Measurements from ENCODE around the gene NPHP1.

NPHP1 gene

GRCh38 chr2:110099471-110100225, 105.2 kb downstream of the NPHP1 start:
- no peak overlapping the region for H3K4me3 ChIP-seq (ENCODE audit: insufficient read depth, low read length, poor library complexity, severe bottlenecking)
- no peak overlapping the region for H2AFZ ChIP-seq (ENCODE audit: low read depth, low read length, severe bottlenecking)
- no peaks in the 10 kb centered on the region for H3K9me3 ChIP-seq (ENCODE audit: insufficient read depth, low read length)
- no peaks in the 10 kb centered on the region for H3K36me3 ChIP-seq (ENCODE audit: low read length)
- H3K79me2 ChIP-seq (ENCODE audit: insufficient read depth, low read length), result no peaks in the 10 kb centered on the region
- H3K9me2 ChIP-seq (replicated peaks; ENCODE audit: insufficient read depth, low read length), result no peaks in the 10 kb centered on the region
- H3K27ac ChIP-seq (ENCODE audit: low read depth, low read length), result no peak overlapping the region
- no peaks in the 10 kb centered on the region for H3K27me3 ChIP-seq (ENCODE audit: low read length)
- no peak for TF ChIP-seq CTCF (IDR thresholded peaks at IDR 0.05; ENCODE audit: insufficient read depth, low read length, poor library complexity, severe bottlenecking)
- no peak for TF ChIP-seq EZH2phosphoT487 (conservative IDR thresholded peaks at IDR 0.05; ENCODE audit: low read length)
- no peaks in the 10 kb centered on the region for H4K20me1 ChIP-seq (ENCODE audit: low read depth, low read length)
- no peaks in the 10 kb centered on the region for H3F3A ChIP-seq (ENCODE audit: insufficient read depth)
- H3K4me2 ChIP-seq (ENCODE audit: low read depth, low read length, poor library complexity, severe bottlenecking), result no peak overlapping the region
- H3K9ac ChIP-seq (ENCODE audit: low read length), result no peak overlapping the region

- H3K4me2 ChIP-seq (ENCODE audit: low read depth, low read length, poor library complexity, severe bottlenecking), result no peak overlapping the region
- H3K9me3 ChIP-seq (ENCODE audit: insufficient read depth, low read length), result no peaks in the 10 kb centered on the region
- H2AFZ ChIP-seq (ENCODE audit: low read depth, low read length, severe bottlenecking), result no peak overlapping the region
- H3K27ac ChIP-seq (ENCODE audit: low read depth, low read length), result no peak overlapping the region
- H3K27me3 ChIP-seq (ENCODE audit: low read length), result no peaks in the 10 kb centered on the region
- no peaks in the 10 kb centered on the region for H3K79me2 ChIP-seq (ENCODE audit: insufficient read depth, low read length)
- H3F3A ChIP-seq (ENCODE audit: insufficient read depth), result no peaks in the 10 kb centered on the region
- no peaks in the 10 kb centered on the region for H4K20me1 ChIP-seq (ENCODE audit: low read depth, low read length)
- H3K36me3 ChIP-seq (ENCODE audit: low read length), result no peaks in the 10 kb centered on the region
- H3K4me3 ChIP-seq (ENCODE audit: insufficient read depth, low read length, poor library complexity, severe bottlenecking), result no peak overlapping the region
- no peaks in the 10 kb centered on the region for H3K9me2 ChIP-seq (replicated peaks; ENCODE audit: insufficient read depth, low read length)
- TF ChIP-seq CTCF (IDR thresholded peaks at IDR 0.05; ENCODE audit: insufficient read depth, low read length, poor library complexity, severe bottlenecking) (no peak), EZH2phosphoT487 (conservative IDR thresholded peaks at IDR 0.05; ENCODE audit: low read length) (no peak)
- no peak overlapping the region for H3K9ac ChIP-seq (ENCODE audit: low read length)
These were observed 105.8 kb downstream of the NPHP1 start for GRCh38 chr2:110099038-110099425.

DNA sequence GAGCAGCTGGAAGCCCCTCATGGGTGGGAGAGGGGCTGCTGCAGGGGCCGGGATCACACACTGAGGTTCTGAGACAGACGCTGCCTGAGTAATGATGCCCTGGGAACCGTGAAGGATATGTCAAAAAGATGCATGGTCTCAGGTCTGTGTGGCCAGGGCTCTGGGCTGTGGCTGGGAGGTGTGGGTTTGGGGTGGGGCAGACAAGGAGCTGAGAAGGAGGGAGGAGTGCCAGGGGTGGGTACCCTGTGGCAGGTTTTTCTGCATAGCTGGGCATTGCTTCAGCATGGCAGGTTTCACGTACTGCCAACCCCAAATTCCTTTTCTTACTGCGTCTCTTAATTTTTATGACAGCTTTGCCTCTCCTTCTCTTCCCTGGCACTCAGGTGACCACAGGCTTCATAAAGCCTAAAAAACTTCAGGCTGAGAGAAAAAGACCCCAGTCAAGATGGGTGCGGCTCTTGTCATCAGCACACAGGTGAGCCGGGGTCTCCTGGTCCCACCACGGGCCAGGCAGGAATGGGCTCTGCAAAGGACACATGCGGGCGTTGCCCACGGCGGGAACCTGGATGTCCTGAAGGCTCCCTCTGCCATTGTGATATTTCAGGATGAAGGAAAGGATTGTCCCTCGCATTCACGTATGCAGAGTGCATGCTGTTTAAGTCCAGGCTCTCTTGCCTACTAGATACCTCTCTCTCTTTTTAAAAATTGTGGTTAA, 107.2 kb downstream of the NPHP1 start:
- no peak overlapping the region for H3K27ac ChIP-seq (ENCODE audit: low read depth, low read length)

More for the DNA sequence above, 107.2 kb downstream of the NPHP1 start:
- H3F3A ChIP-seq (ENCODE audit: insufficient read depth), result no peaks in the 10 kb centered on the region
- H3K27me3 ChIP-seq (ENCODE audit: low read length), result no peaks in the 10 kb centered on the region
- no peaks in the 10 kb centered on the region for H3K79me2 ChIP-seq (ENCODE audit: insufficient read depth, low read length)
- TF ChIP-seq CTCF (IDR thresholded peaks at IDR 0.05; ENCODE audit: insufficient read depth, low read length, poor library complexity, severe bottlenecking) (no peak), EZH2phosphoT487 (conservative IDR thresholded peaks at IDR 0.05; ENCODE audit: low read length) (no peak)
- no peak overlapping the region for H3K4me2 ChIP-seq (ENCODE audit: low read depth, low read length, poor library complexity, severe bottlenecking)
- H3K9me2 ChIP-seq (replicated peaks; ENCODE audit: insufficient read depth, low read length), result no peaks in the 10 kb centered on the region
- H3K4me3 ChIP-seq (ENCODE audit: insufficient read depth, low read length, poor library complexity, severe bottlenecking), result no peak overlapping the region
- no peaks in the 10 kb centered on the region for H3K9me3 ChIP-seq (ENCODE audit: insufficient read depth, low read length)
- H3K9ac ChIP-seq (ENCODE audit: low read length), result no peak overlapping the region
- no peaks in the 10 kb centered on the region for H4K20me1 ChIP-seq (ENCODE audit: low read depth, low read length)
- H2AFZ ChIP-seq (ENCODE audit: low read depth, low read length, severe bottlenecking), result no peak overlapping the region
- no peaks in the 10 kb centered on the region for H3K36me3 ChIP-seq (ENCODE audit: low read length)
